Right lobe of liver (tissue), 6 donors: ENCODE data around the gene MGME1. TPM values are rescaled to one million over a fixed set of nuclear protein-coding genes. Genes with fewer than 3 reads are reported as not detected.

ENCODE experiments used
- ATAC-seq, 4 donors: fragments of 200-7000 bp; cut with Tn5 transposase; one replicate each; pipeline ENCODE4 v1.9.1; 2020; ENCODE audit warnings: mild to moderate bottlenecking in 4 of 4, moderate library complexity in 4 of 4
- DNase-seq, 3 donors: peaks; one replicate each; pipeline ENCODE4 v3.0.0-alpha.2; 2020
- H3K27ac ChIP-seq, 3 donors: fragments of 200-600 bp; one replicate each; pipeline ENCODE4 v1.8.0; 2022
- H3K27me3 ChIP-seq, 2 donors: fragments of 200-600 bp; one replicate each; pipeline ENCODE4 v1.8.0; 2022
- H3K36me3 ChIP-seq, 4 donors: fragments of 200-600 bp; sonication (generic) in 1 of 4; one replicate each; pipeline versions ENCODE4 v1.5.1 to v1.8.0; 2017 to 2022; ENCODE audit warnings: control low read depth in 1 of 4
- H3K4me1 ChIP-seq, 4 donors: fragments of 200-600 bp; sonication (generic) in 1 of 4; one replicate each; pipeline versions ENCODE4 v1.5.1 to v1.8.0; 2017 to 2022; ENCODE audit warnings: control low read depth in 1 of 4
- H3K4me3 ChIP-seq, 3 donors: fragments of 200-600 bp; one replicate each; pipeline ENCODE4 v1.8.0; 2022
- H3K9me3 ChIP-seq, 4 donors: fragments of 200-600 bp; sonication (generic) in 1 of 4; one replicate each; pipeline versions ENCODE4 v1.5.1 to v1.8.0; 2017 to 2022; ENCODE audit warnings: control low read depth in 1 of 4
- CTCF ChIP-seq, 4 donors: fragments of 200-600 bp in 3 of 4; fragments of 450-650 bp in 1 of 4; IDR thresholded peaks; one replicate each; pipeline versions ENCODE4 v1.5.1 to v1.8.0; 2016 to 2022; ENCODE audit warnings: antibody characterized with exemption in 4 of 4, mild to moderate bottlenecking in 2 of 4
- POLR2A ChIP-seq: fragments of 450-650 bp; IDR thresholded peaks from one replicate; pipeline ENCODE4 v1.6.1; 2017; ENCODE audit warnings: antibody characterized with exemption, mild to moderate bottlenecking
- WGBS: methylation state at CpG from one replicate; pipeline ENCODE4 v1.1.6; 2018; ENCODE audit warnings: low coverage, low lambda C conversion rate; ENCODE audit not compliant: insufficient coverage; ENCODE audit errors: missing lambda C conversion rate; 5-methylcytosine and 5-hydroxymethylcytosine counted together
- intact Hi-C, 2 donors: fragments of 100-400 bp; cut with DNase I; formaldehyde crosslinking; loops; one replicate each; pipeline versions ENCODE4 v1.11.2 to v1.14.1; 2022
- total RNA-seq, 6 experiments: library from RNA; depleted of rRNA in 2 of 6; stranded (reverse); fragments of >200 nt in 2 of 6; fragmentation: NEBNext Ultra II Directional in 3 of 6; extraction: Animal tissue kit (Norgen Biotek cat#: 25700) in 3 of 6; gene quantifications; one replicate each; pipeline versions ENCODE4 v1.1.0 to v1.2.4, GENCODE V29; 2016 to 2023
- donor health status: DM: no; HTN: yes; CAD: no.
- donor health status: DM: no; HTN: no; CAD: no.
- donor health status: DM: no; HTN: no; CAD: no.
- donor health status: DM: no; HTN: yes; CAD: no.
- donor health status: DM: no; HTN: yes; CAD: no.

The MGME1 gene
- total RNA-seq, 6 experiments from 2014 or later, result 6.0 to 8.4 (median 7.5) TPM

GRCh38 chr20:17950670-17951069 is 18.1 kb upstream of the MGME1 start:
- intact Hi-C loops, result no loop called here
- no peak for DNase-seq
- 76% methylated on average over 6 of the region's 6 CpGs for WGBS
- no peak for TF ChIP-seq CTCF (IDR thresholded peaks at IDR 0.05)
- no peak for TF ChIP-seq POLR2A
- Histone ChIP-seq H3K4me1 (peaks cover 0 to 8% (median 0%) of the 10 kb centered on the region in 4 donors), H3K27ac (no peak overlapping the region), H3K36me3 (peaks cover 0 to 97% (median 45%) of the 10 kb centered on the region in 4 donors), H3K9me3 (no peaks in the 10 kb centered on the region), H3K27me3 (no peaks in the 10 kb centered on the region), H3K4me3 (no peak overlapping the region)
- ATAC-seq, result no peak

GRCh38 chr20:17951323-17951722 is 17.5 kb upstream of the MGME1 start:
- DNase-seq (no peak), ATAC-seq (no peak)
- intact Hi-C loops, result no loop called here
- Histone ChIP-seq H3K4me1 (peaks cover 0 to 8% (median 0%) of the 10 kb centered on the region in 4 donors), H3K27ac (no peak overlapping the region), H3K9me3 (no peaks in the 10 kb centered on the region), H3K36me3 (peaks cover 0 to 90% (median 40%) of the 10 kb centered on the region in 4 donors), H3K27me3 (no peaks in the 10 kb centered on the region), H3K4me3 (no peak overlapping the region)
- no peak for TF ChIP-seq CTCF (IDR thresholded peaks at IDR 0.05)
- 48% methylated on average over 2 of the region's 2 CpGs for WGBS

- ATAC-seq, result no peak
- Histone ChIP-seq H3K27ac (no peak overlapping the region), H3K9me3 (no peaks in the 10 kb centered on the region), H3K4me3 (no peak overlapping the region), H3K36me3 (peaks cover 0 to 75% (median 34%) of the 10 kb centered on the region in 4 donors), H3K4me1 (peaks cover 0 to 16% (median under 1%) of the 10 kb centered on the region in 4 donors), H3K27me3 (no peaks in the 10 kb centered on the region)
- 94% methylated on average over 8 of the region's 8 CpGs for WGBS
- no peak for DNase-seq
- intact Hi-C loops, result no loop called here
- TF ChIP-seq POLR2A (no peak), CTCF (IDR thresholded peaks at IDR 0.05) (no peak)
These were observed 15.8 kb upstream of the MGME1 start for GRCh38 chr20:17952692-17953684.

- peaks cover 0 to 66% (median 31%) of the 10 kb centered on the region in 4 donors for H3K36me3 ChIP-seq
- no peak overlapping the region for H3K4me3 ChIP-seq
- WGBS, result 92% methylated on average over 5 of the region's 5 CpGs
- intact Hi-C loops, result no loop called here
- no peak for TF ChIP-seq CTCF (IDR thresholded peaks at IDR 0.05)
- TF ChIP-seq POLR2A, result no peak
- no peak for ATAC-seq
- no peaks in the 10 kb centered on the region for H3K9me3 ChIP-seq
- no peak for DNase-seq
- no peaks in the 10 kb centered on the region for H3K27me3 ChIP-seq
- H3K27ac ChIP-seq, result no peak overlapping the region
- H3K4me1 ChIP-seq, result peaks cover 0 to 26% (median 5%) of the 10 kb centered on the region in 4 donors
These were observed 14.9 kb upstream of the MGME1 start for GRCh38 chr20:17953935-17954334.
